ENCODE measurements around the gene PDXP.
"Not testable (repeated sequence)": the region's sequence is repeated elsewhere in the genome, so short reads cannot be mapped to it uniquely, and the experiment has no call there.

Gene PDXP

GRCh38 chr22:37692627-37693285, 34.2 kb downstream of the PDXP start:
- TF ChIP-seq CTCF (conservative IDR thresholded peaks at IDR 0.05; ENCODE audit: low read length), result no peak
- no peak overlapping the region for H3K4me3 ChIP-seq (ENCODE audit: low read length)
- DNase-seq (ENCODE audit: low read depth), result no peak

GRCh38 chr22:37694131-37694530, 35.6 kb downstream of the PDXP start:
- not testable (repeated sequence) for DNase-seq (ENCODE audit: low read depth); H3K4me3 ChIP-seq (ENCODE audit: low read length)

- not testable (repeated sequence) for DNase-seq (ENCODE audit: low read depth)
- H3K4me3 ChIP-seq (ENCODE audit: low read length), result peak overlapping the region; percentile 42
Observed at GRCh38 chr22:37696260-37696656, 37.7 kb downstream of the PDXP start.

GRCh38 chr22:37696657-37697537, 38.4 kb downstream of the PDXP start, which contains the start of gene TRIOBP:
Gene TRIOBP, plus strand, starts transcription at chr22:37697048. Its CDS starts 4,318 bp downstream, at chr22:37701366.
- peak; percentile 93 for DNase-seq (ENCODE audit: low read depth)
- H3K4me3 ChIP-seq (ENCODE audit: low read length), result peak within 1 kb of the TSS; percentile 42
- TF ChIP-seq CTCF (conservative IDR thresholded peaks at IDR 0.05; ENCODE audit: low read length), result peak; percentile 47

GRCh38 chr22:37697538-37697835, 39.0 kb downstream of the PDXP start:
- DNase-seq (ENCODE audit: low read depth), result no peak
- H3K4me3 ChIP-seq (ENCODE audit: low read length), result no peak overlapping the region
- no peak for TF ChIP-seq CTCF (conservative IDR thresholded peaks at IDR 0.05; ENCODE audit: low read length)

- no peak overlapping the region for H3K4me3 ChIP-seq (ENCODE audit: low read length)
- DNase-seq (ENCODE audit: low read depth), result no peak
- TF ChIP-seq CTCF (conservative IDR thresholded peaks at IDR 0.05; ENCODE audit: low read length), result no peak
Observed at GRCh38 chr22:37701141-37701786, 42.7 kb downstream of the PDXP start.

GRCh38 chr22:37703906-37704305, 45.4 kb downstream of the PDXP start:
- TF ChIP-seq CTCF (conservative IDR thresholded peaks at IDR 0.05; ENCODE audit: low read length), result no peak
- H3K4me3 ChIP-seq (ENCODE audit: low read length), result no peak overlapping the region
- DNase-seq (ENCODE audit: low read depth), result no peak

- no peak overlapping the region for H3K4me3 ChIP-seq (ENCODE audit: low read length)
- TF ChIP-seq CTCF (conservative IDR thresholded peaks at IDR 0.05; ENCODE audit: low read length), result no peak
Observed at GRCh38 chr22:37704645-37705044, 46.1 kb downstream of the PDXP start.

More at GRCh38 chr22:37704645-37705044, 46.1 kb downstream of the PDXP start:
- DNase-seq (ENCODE audit: low read depth), result no peak
